ENCODE data around the gene COA3.
A peak's percentile ranks its signal among the peaks of the same experiment; 100 is the strongest.
"Not testable (repeated sequence)": the region's sequence is repeated elsewhere in the genome, so short reads cannot be mapped to it uniquely, and the experiment has no call there.

The COA3 gene

GRCh38 chr17:42781639-42782165, 16.8 kb downstream of the COA3 start:
- peaks cover 2% of the 10 kb centered on the region; the same call in 1 of the 2 replicates for H3K36me3 ChIP-seq (ENCODE audit: insufficient read depth, low read length)
- H3K4me1 ChIP-seq (ENCODE audit: insufficient read depth, low read length), result peaks cover 28% of the 10 kb centered on the region
- H3K9me3 ChIP-seq (ENCODE audit: control insufficient read depth, insufficient read depth, low read length), result no peaks in the 10 kb centered on the region
- H3K9ac ChIP-seq (ENCODE audit: low read depth, low read length), result peak overlapping the region; percentile 66; the same call in 1 of the 2 replicates

DNA sequence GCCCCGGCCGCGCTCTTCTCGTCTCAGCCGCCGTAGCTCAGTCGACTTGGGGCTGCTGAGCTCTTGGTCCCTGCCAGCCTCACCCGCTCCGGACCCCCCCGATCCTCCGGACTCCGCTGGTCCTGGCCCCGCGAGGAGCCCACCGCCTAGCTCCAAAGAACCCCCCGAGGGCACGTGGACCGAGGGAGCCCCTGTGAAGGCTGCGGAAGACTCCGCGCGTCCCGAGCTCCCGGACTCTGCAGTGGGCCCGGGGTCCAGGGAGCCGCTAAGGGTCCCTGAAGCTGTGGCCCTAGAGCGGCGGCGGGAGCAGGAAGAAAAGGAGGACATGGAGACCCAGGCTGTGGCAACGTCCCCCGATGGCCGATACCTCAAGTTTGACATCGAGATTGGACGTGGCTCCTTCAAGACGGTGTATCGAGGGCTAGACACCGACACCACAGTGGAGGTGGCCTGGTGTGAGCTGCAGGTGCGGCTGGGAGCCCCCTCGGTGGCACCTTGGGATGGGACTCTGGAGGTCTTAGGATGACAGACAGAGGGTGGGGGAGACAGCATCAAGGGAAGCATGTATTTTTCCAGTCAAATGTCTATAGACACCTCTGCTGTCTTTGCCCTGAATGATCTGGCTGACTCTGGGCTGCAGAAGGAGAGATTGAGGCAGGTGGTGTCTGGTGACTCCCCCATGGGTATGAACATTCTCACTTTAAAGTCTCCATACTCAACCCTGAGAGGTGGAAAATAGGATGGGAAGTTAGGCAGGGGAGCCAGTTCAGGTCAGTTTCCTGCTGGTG, 17.5 kb downstream of the COA3 start:
- Histone ChIP-seq H3K36me3 (ENCODE audit: insufficient read depth, low read length) (peaks cover 6% of the 10 kb centered on the region), H3K4me1 (ENCODE audit: insufficient read depth, low read length) (peaks cover 28% of the 10 kb centered on the region), H3K9me3 (ENCODE audit: control insufficient read depth, insufficient read depth, low read length) (no peaks in the 10 kb centered on the region), H3K9ac (ENCODE audit: low read depth, low read length) (peak overlapping the region; percentile 66)

DNA sequence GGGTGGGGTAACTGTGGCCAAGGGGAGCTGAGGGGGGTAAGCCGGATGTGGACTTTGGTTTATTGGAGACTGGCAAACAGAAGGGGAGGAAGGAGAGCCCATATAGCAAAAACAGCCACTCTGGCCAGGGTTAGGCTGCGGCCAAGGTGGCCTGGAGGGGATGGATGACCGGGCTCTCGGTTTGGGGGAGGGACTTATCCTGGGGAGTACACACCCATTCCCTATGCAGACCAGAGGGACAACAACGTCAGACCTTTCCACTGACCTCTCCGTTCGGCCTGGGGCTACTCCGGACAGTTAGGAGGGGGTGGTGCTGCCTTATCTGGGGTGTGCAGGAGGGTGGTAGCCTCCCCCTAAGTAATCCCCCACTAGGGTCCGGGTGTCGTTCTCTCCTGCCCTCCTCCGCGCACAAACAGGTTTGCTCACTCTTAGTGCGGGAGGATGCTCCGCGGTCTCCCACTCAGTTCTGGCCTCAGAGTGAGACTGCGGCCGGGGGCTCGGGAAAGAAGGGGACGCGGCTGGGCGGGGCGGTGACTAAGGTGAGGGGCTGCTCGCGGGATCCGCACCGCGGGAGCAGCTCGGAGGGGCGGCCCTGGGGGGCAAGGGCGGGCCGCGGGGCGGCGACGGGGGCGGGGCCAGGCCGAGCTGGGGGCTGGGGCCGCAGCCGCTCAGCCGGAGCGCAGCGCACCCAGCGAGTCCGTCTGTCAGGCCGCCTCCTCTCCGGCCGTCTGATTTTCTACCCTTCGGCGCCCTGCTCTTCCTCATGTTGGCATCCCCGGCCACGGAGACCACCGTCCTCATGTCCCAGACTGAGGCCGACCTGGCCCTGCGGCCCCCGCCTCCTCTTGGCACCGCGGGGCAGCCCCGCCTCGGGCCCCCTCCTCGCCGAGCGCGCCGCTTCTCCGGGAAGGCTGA, 18.3 kb downstream of the COA3 start, which contains the start of gene WNK4:
TSS of gene WNK4 (plus strand) at position 675 of the 915 bp plus-strand sequence. CDS start at position 764, 89 bp downstream.
- H3K9me3 ChIP-seq (ENCODE audit: control insufficient read depth, insufficient read depth, low read length), result no peaks in the 10 kb centered on the region
- peaks cover 28% of the 10 kb centered on the region for H3K4me1 ChIP-seq (ENCODE audit: insufficient read depth, low read length)
- peak within 1 kb of the TSS; percentile 66 for H3K9ac ChIP-seq (ENCODE audit: low read depth, low read length)

GRCh38 chr17:42779304-42779935, 19.1 kb downstream of the COA3 start:
- Histone ChIP-seq H3K4me1 (ENCODE audit: insufficient read depth, low read length) (peaks cover 31% of the 10 kb centered on the region), H3K36me3 (ENCODE audit: insufficient read depth, low read length) (peaks cover 23% of the 10 kb centered on the region), H3K9me3 (ENCODE audit: control insufficient read depth, insufficient read depth, low read length) (no peaks in the 10 kb centered on the region), H3K9ac (ENCODE audit: low read depth, low read length) (peak overlapping the region; percentile 66; the same call in 1 of the 2 replicates)

More for the DNA sequence above, 18.3 kb downstream of the COA3 start, which contains the start of gene WNK4:
- peaks cover 15% of the 10 kb centered on the region for H3K36me3 ChIP-seq (ENCODE audit: insufficient read depth, low read length)

- Histone ChIP-seq H3K36me3 (ENCODE audit: insufficient read depth, low read length) (peaks cover 25% of the 10 kb centered on the region), H3K9me3 (ENCODE audit: control insufficient read depth, insufficient read depth, low read length) (no peaks in the 10 kb centered on the region), H3K9ac (ENCODE audit: low read depth, low read length) (no peak overlapping the region), H3K4me1 (ENCODE audit: insufficient read depth, low read length) (peaks cover 27% of the 10 kb centered on the region)
Observed at GRCh38 chr17:42778570-42778969, 19.9 kb downstream of the COA3 start.

DNA sequence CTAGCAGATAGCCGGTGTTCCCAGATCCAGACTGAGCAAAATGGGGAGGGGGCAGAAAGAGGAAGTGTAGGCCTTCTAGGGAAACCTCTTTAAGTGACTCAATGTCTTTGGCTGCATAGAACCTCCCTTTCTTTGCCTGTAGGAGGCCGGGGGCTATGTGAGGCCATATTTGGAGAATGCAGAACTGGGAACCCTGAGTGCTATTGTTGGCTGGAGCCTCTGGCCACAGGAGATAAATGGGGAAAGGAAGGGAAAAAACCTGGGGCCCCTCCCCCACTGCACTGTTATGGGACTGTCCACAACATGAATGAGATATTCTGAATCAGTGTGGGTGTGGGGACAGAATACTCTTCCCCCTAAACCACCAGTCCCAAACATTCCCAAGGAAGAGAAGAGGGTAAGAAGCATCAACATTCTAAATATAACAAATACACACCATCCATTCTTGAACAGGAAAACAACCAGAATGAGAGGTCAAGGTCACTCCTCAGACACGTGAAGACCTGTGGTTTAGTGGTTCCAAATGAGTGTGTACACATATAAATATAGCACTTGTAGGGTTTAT, 22.9 kb downstream of the COA3 start:
- peaks cover 6% of the 10 kb centered on the region; the same call in 1 of the 2 replicates for H3K4me1 ChIP-seq (ENCODE audit: insufficient read depth, low read length)
- peaks cover 25% of the 10 kb centered on the region for H3K36me3 ChIP-seq (ENCODE audit: insufficient read depth, low read length)
- no peaks in the 10 kb centered on the region for H3K9me3 ChIP-seq (ENCODE audit: control insufficient read depth, insufficient read depth, low read length)
- no peak overlapping the region for H3K9ac ChIP-seq (ENCODE audit: low read depth, low read length)

GRCh38 chr17:42774066-42774745, 24.3 kb downstream of the COA3 start:
- H3K36me3 ChIP-seq (ENCODE audit: insufficient read depth, low read length), result peaks cover 25% of the 10 kb centered on the region
- H3K9me3 ChIP-seq (ENCODE audit: control insufficient read depth, insufficient read depth, low read length), result no peaks in the 10 kb centered on the region
- peaks cover 6% of the 10 kb centered on the region; the same call in 1 of the 2 replicates for H3K4me1 ChIP-seq (ENCODE audit: insufficient read depth, low read length)
- peak overlapping the region; percentile 94; the same call in 1 of the 2 replicates for H3K9ac ChIP-seq (ENCODE audit: low read depth, low read length)

GRCh38 chr17:42773290-42774035, 25.0 kb downstream of the COA3 start, which contains the start of gene VPS25:
TSS of gene VPS25 (plus strand) at chr17:42773449. CDS start at chr17:42773476, 27 bp downstream.
- peak within 1 kb of the TSS; percentile 94 for H3K9ac ChIP-seq (ENCODE audit: low read depth, low read length)
- peaks cover 6% of the 10 kb centered on the region; the same call in 1 of the 2 replicates for H3K4me1 ChIP-seq (ENCODE audit: insufficient read depth, low read length)
- H3K9me3 ChIP-seq (ENCODE audit: control insufficient read depth, insufficient read depth, low read length), result no peaks in the 10 kb centered on the region
- H3K36me3 ChIP-seq (ENCODE audit: insufficient read depth, low read length), result peaks cover 25% of the 10 kb centered on the region

- peak overlapping the region; percentile 94 for H3K9ac ChIP-seq (ENCODE audit: low read depth, low read length)
Observed at GRCh38 chr17:42772945-42773289, 25.6 kb downstream of the COA3 start.

GRCh38 chr17:42769964-42770363, 28.5 kb downstream of the COA3 start:
- H3K4me1 ChIP-seq (ENCODE audit: insufficient read depth, low read length); H3K36me3 ChIP-seq (ENCODE audit: insufficient read depth, low read length); H3K9ac ChIP-seq (ENCODE audit: low read depth, low read length); H3K9me3 ChIP-seq (ENCODE audit: control insufficient read depth, insufficient read depth, low read length): not testable (repeated sequence)

More at GRCh38 chr17:42772945-42773289, 25.6 kb downstream of the COA3 start:
- Histone ChIP-seq H3K4me1 (ENCODE audit: insufficient read depth, low read length) (peaks cover 6% of the 10 kb centered on the region; the same call in 1 of the 2 replicates), H3K9me3 (ENCODE audit: control insufficient read depth, insufficient read depth, low read length) (no peaks in the 10 kb centered on the region), H3K36me3 (ENCODE audit: insufficient read depth, low read length) (peaks cover 25% of the 10 kb centered on the region)

GRCh38 chr17:42768006-42768405, 30.5 kb downstream of the COA3 start:
- not testable (repeated sequence) for H3K9me3 ChIP-seq (ENCODE audit: control insufficient read depth, insufficient read depth, low read length); H3K9ac ChIP-seq (ENCODE audit: low read depth, low read length); H3K4me1 ChIP-seq (ENCODE audit: insufficient read depth, low read length); H3K36me3 ChIP-seq (ENCODE audit: insufficient read depth, low read length)

- H3K4me1 ChIP-seq (ENCODE audit: insufficient read depth, low read length), result peaks cover 8% of the 10 kb centered on the region
- H3K36me3 ChIP-seq (ENCODE audit: insufficient read depth, low read length), result no peaks in the 10 kb centered on the region
- no peaks in the 10 kb centered on the region for H3K9me3 ChIP-seq (ENCODE audit: control insufficient read depth, insufficient read depth, low read length)
- no peak overlapping the region for H3K9ac ChIP-seq (ENCODE audit: low read depth, low read length)
Observed at GRCh38 chr17:42767512-42767911, 31.0 kb downstream of the COA3 start.

Measured in ES-I3 (cell line).